Measurements from ENCODE around the gene PCGF3. TPM values are rescaled to one million over a fixed set of nuclear protein-coding genes. Genes with fewer than 3 reads are reported as not detected.
"Not testable (repeated sequence)": the region's sequence is repeated elsewhere in the genome, so short reads cannot be mapped to it uniquely, and the experiment has no call there.

PCGF3 gene
- total RNA-seq, 1 donor from 2014 or later: 20.9 TPM

DNA sequence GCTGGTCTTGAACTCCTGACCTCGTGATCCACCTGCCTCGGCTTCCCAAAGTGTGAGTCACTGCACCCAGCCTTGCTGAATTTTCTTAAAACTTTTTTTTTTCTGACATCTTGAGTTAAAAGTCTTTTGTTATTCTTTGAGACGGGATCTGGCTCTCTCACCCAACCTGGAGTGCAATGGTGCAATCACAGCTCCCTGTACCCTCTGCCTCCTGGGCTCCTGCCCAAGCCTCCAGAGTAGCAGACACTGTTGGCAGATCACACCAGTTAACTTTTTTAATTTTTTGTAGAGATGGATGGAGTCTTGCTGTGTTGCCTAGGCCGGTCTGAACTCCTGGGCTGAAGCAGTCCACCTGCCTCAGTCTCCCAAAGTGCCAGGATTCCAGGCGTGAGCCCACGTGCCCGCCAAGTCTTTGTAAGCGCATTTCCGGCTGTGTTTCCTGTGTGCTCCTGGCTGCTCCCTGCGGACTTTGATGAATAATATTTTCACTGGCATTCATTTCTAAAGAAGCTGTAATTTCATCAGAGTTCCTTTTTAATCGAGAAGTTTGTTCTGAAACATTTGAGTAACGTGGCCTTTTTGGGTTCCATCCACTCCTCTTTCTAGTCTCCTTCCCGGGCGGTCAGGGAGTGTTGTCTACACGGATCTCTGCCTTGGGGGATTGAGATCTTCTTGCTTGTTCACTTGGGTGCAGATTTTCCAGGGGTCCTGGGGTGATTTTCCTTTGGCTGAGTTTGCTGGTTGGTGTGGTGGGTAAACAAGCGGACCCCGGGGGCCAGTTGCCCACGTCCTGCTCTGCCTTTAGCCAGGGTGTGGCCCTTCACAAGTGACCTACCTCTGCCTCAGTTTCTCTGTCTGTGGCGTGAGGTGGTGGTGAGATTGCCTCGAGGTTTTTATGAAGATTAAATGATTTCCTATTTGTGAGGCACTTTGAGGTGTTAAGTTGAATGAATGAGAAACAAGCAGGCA lies 44.4 kb downstream of the PCGF3 start:
- intact Hi-C loops (cut with micrococcal nuclease): no loop called here
- ATAC-seq (peak; percentile 71), DNase-seq (no peak)

DNA sequence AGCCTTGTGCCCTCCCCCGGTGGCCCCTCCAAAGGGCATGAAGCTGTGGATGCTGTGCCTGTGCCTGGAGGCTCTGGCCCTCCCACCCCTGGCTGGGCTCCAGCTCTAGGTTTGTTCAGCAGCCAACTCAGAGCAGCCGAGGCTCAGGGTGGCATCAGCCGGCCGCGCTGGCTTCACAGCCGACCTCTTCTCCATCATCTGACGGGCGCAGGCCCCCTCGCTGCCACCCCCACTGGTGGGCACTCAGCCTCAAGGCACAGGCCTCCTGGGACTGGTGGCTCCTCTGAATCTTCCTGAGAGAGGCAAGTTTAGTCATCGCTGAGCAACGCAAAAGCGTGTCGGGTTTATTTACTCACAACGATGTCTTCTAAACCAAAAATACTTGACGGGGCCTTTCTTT lies 46.0 kb downstream of the PCGF3 start:
- intact Hi-C loops (cut with micrococcal nuclease): no loop called here
- peak; percentile 56 for ATAC-seq
- DNase-seq: peak; percentile 64

DNA sequence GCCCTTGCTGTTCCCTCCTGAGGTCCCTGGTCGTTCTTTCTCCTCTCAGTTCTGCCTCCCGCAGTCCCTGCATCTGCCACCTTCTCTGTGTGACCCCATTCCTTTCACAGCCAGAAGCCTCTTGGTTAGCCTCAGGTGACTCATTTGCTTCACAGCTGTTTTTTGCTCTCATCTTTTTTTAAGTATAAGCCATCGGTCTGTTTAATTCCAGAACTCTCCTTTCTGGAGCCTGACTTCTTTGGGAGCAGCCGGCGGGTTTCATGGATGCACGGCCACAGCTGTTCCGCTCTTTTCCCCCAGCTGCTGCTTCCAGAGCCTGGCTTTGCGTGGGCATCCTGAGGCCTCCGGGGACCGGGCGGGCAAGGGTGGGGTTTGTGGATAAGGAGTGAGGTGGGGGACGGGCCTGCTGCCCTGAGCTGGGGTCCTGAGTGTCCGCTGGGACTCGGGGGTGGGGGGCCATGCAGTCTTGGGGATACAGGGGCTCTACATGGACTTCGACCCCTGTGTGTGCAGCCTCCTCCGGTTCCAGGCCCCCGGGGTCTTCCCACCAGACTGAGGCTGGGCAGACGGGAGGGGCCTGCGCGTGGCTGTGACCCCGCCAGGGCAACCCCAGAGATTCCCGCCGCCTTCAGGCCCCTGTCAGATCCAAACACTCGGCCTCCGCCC lies 46.7 kb downstream of the PCGF3 start:
- DNase-seq (no peak), ATAC-seq (no peak)
- intact Hi-C loops (cut with micrococcal nuclease): no loop called here

DNA sequence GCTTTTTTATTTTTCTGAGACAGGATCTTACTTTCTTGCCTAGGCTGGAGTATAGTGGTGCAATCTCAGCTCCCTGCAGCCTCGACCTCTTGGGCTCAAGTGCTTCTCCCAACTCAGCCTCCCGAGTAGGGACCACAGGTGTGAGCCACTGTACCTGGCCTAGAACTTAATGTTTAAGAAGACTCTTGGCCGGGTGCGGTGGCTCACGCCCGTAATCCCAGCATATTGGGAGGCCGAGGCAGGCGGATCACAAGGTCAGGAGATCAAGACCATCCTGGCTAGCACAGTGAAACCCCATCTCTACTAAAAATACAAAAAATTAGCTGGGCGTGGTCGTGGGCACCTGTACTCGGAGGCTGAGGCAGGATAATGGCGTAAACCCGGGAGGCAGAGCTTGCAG lies 47.6 kb downstream of the PCGF3 start:
- ATAC-seq; intact Hi-C loops (cut with micrococcal nuclease): not testable (repeated sequence)
- DNase-seq: peak; percentile 25

DNA sequence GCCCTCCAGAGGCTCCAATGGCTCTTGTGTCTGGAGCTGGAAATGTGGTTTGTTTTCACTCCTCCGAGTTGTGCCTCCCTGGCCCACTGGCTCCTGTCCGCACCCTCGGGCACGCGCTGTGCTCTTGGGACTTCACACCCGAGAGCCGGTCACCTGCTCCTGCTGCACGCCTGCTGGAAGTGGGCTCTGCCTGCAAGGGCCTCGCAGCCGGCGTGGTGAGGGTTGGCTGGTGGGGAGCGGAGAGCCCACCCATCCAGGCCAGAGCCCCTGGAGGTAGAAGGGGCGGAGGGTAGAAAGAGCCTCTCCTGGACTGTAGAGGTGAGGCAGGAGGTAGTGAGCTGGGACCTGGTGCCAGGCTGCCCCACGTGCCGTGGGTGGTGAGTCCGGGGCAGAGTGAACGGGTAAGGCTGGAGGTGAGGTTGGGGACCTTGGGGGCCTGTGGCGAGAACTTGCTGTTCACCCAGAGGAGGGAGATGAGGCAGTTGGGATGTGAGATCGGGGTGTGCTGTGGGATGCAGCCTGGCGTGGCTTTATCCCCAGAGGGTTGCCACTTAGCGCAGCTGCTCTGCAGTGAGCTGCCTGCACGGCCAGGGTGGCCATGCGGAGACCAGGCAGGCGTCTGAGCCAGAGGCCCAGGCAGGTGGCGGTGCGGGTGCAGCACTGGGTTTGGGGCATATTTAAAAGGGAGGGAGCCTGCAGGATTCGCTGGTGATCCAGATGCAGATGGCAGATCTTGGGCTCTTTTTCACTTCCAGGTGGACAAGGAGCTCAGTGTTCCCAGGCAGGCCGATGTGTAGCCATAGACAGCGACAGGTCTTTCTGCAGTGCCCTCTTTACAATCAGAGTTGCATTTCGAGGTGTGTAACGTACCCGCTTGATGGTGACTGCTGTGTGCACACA lies 48.8 kb downstream of the PCGF3 start:
- ATAC-seq (peak; percentile 15), DNase-seq (peak; percentile 28)
- intact Hi-C loops (cut with micrococcal nuclease): no loop called here

DNA sequence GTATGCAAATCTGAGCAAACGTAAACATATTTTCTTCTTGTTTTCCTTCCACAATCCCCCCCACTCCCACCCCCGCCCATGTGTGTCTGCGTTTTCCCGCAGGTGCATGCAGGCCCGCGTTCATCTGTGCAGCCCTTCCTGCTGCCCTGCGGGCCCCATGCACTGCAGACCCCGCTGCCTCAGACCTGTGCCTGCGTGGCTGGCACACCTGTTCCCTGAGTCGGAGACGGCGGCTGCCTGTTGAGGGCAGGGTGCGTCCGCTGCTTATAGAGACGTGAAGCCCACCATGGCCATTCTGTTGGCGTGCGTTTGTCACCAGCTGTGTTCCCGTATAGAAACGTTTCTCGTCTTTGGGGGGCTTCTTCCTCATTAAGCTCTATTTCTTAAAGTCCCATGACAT lies 51.5 kb downstream of the PCGF3 start:
- ATAC-seq (no peak), DNase-seq (peak; percentile 27)
- intact Hi-C loops (cut with micrococcal nuclease): no loop called here

DNA sequence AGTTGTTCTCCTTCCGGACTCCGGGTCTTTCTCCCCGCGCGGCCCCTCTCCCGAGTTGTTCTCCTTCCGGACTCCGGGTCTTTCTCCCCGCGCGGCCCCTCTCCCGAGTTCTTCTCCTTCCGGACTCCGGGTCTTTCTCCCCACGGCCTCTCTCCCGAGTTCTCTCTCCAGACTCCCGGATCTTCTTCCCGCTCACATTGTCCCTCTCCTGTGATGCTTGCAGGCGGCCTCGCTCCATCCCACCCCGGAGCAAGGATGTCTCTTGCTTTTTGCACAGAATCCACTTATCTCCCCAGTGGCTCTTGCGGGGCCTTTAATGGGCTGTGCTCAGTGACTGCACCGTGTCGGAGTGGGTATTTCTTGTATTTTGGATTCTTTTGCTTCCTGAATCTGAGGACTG lies 54.2 kb downstream of the PCGF3 start:
- ATAC-seq; intact Hi-C loops (cut with micrococcal nuclease): not testable (repeated sequence)
- peak; percentile 5 for DNase-seq

DNA sequence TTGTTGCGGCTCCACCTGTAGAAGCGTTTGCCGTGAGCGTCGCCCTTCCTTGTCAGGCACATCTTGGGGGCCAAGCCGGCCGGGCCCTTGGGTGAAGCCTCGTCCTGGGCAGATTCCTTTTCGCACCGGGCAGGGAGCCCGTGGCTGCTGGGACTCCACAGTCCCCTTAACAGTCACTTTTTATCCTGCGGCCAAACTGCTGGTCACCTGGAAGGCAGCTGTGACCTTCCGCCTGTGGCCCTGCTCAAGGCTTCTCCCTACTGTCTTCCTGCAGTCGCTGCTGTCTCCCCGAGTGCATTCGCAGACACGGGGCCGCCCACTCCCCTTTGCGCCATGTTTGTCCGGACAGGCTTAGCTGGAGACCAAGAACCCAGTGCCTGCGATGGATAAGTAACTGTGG lies 55.0 kb downstream of the PCGF3 start:
- no peak for ATAC-seq
- DNase-seq: peak; percentile 17
- intact Hi-C loops (cut with micrococcal nuclease): no loop called here

DNA sequence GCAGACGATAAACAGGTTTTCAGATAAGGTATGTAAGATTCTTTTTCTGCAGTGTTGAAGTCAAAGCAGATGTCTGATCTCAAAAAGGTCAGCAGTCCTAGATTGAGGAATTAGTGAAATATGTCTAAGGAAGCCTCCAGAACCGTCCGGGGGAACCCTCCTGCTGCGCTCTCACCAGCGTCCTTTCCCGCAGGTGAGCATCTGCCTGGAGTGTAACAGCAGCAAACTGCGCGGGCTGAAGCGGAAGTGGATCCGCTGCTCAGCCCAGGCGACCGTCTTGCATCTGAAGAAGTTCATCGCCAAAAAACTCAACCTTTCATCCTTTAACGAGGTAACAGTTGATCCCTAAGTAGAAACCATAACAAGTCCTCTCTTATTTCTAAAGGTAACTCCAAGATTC lies 55.5 kb downstream of the PCGF3 start:
- DNase-seq (peak; percentile 27), ATAC-seq (no peak)
- intact Hi-C loops (cut with micrococcal nuclease): no loop called here

DNA sequence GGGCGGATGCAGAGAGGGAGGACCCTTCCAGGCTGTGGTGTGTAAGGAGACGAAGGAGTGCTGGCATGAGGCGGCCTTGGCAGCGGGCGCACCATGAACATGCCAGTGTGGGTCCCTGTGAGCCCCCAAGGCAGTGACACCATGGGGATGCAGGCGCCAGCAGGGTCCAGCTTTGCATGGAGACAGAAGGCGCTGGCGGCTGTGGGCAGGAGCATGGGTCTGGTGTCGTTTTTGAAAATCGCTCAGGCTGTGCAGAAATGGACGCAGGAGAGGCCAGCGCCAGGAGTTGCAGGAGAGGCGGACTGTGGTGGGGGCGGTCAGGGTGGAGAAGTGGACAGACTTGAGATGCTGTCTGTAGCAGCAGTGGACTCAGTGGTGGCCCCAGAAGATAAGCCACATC lies 56.1 kb downstream of the PCGF3 start:
- peak; percentile 28 for DNase-seq
- no peak for ATAC-seq

DNA sequence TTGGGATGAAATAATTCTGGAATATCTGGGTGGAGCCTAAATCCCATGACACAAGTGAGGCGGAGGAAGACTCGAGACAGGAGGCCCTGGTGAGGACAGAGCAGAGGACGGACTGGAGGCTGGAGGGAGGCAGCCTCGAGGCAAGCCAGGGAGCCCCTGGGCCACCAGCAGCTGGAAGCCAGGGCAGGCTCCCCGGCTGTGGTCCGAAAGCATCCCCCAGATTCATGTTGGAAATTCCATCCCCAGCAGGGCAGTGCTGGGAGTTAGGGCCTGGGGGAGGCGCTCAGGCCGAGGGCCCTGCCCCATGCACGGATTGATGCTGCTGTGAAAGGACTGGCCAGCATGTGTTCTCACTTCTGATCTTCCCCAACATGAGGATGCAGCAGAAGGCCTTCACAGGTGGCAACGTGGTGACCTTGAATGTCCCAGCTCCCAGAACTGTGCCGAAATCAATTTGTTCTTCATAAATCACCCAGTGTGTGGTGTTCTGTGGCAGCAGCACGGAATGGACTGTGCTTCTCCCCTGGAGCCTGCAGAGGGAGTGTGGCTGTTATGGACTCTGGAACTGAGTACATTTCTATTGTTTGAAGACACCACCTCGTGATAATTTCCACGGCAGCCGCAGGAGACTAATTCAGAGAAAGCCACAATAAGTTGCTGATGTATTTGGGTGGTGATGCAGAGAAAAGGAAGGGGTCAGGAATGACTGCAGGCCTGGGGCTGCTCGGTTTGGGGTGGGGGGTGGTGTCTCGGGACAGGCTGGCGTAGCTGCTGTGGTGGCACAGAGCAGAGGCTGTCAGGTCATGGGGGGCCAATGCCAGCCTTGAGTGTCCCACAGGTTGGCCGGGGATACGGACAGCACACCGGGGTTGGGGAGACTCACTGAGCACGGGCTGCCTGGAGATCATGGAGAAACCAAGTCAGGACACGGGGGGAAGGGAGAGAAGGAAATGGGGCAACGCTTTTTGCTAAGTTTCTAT lies 56.9 kb downstream of the PCGF3 start:
- ATAC-seq: no peak
- intact Hi-C loops (cut with micrococcal nuclease): no loop called here
- peak; percentile 20 for DNase-seq

More for the DNA sequence above, 56.1 kb downstream of the PCGF3 start:
- intact Hi-C loops (cut with micrococcal nuclease): no loop called here

DNA sequence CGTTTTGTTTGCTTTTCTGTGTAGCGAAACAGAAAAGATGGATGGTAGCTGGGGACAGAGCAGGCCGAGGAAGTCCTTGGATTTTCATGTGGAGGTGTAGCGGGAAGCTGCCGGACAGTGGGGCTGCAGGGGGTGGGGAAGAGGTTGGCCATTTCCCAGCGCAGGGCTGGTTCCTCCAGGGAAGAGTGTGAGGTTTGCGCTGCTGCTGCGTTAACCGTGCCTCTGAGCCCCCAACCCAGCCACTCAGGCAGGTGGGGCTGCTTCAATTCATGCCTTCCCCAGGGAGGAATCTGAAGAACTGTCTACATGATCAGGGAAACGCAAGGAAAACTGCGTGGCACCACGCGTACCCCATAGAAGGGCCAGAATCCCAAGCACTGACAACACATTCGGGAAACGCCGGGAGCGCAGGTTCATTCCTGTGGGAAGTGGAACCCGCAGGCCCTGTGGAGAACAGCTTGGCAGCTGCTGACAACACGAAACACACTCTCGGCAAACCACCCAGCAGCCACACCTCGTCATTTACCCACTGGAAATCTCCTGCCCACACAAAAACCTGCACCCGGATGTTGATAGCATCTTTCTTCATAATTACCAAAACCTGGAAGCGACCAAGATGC lies 57.7 kb downstream of the PCGF3 start:
- DNase-seq (peak; percentile 25), ATAC-seq (no peak)
- intact Hi-C loops (cut with micrococcal nuclease): no loop called here

DNA sequence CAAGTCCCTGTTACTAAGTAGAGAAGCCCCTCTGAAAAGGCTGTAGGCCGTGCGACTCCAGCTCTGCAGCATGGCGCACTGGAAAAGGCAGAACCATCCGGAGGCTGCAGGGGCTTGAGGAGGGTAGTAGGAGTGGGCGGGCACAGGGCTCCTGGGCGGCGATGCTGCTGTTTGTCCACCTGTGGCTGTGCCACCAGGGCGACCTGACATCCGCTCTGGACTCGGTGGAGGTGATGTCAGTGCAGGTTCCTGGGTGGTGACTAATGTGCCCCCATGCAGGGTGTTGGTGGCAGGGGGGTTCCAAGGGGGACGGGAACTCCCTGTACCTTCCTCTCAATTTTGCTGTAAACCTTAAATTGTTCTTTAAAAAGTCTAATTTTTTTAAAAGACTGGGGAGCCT lies 58.3 kb downstream of the PCGF3 start:
- intact Hi-C loops (cut with micrococcal nuclease): no loop called here
- ATAC-seq: no peak
- peak; percentile 31 for DNase-seq

DNA sequence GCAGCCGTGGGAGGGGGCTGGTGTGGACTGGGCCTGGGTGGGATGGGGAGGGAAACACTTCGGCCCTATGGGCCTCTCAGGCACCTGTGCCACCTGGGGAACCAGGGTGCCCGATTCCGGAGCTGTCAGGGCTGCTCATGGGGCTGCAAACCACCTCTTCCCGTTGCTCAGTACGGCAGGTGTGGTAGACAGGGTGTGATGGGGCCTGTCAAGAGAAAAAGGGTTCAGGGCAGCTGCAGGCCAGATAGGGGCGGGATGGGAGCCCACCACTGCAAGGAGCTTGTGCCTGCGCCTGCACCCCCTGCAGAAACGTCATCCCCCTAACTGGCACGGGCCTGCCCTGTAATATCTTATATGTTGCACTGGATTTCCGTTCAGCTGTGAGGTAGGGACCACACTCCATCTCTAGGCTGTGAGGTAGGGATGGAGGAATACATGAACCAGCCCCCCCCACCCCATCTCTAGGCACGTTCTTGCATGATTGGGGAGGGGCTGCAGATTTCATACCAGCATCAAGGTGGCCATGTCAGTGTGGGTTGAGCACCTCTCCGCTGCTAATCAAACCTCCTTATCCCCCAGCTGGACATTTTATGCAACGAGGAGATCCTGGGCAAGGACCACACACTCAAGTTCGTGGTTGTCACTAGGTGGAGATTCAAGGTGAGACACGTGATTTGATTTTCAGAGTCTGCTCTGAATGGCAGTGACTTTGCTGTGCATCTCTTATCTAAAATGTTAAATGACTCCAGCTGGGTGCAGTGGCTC lies 59.0 kb downstream of the PCGF3 start:
- intact Hi-C loops (cut with micrococcal nuclease): no loop called here
- ATAC-seq (peak; percentile 21), DNase-seq (peak; percentile 23)

DNA sequence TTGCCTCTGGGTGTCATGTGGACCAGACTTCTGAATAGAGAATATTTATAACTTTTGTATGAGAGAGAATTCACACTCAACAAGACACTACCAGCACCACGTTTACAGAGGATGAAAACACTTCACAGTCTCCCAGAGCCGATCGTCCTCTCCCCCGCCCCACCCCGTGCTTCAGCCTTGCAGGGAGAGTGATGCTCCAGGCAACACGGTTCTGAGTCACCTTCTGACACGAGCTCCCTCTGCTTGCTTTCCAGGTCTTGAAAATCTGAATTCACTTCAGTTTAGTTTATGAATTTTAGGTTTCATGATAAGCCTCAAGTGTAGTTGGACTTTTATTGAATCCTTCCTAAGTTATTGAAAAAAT lies 60.5 kb downstream of the PCGF3 start:
- ATAC-seq (no peak), DNase-seq (peak; percentile 14)
- intact Hi-C loops (cut with micrococcal nuclease): no loop called here

DNA sequence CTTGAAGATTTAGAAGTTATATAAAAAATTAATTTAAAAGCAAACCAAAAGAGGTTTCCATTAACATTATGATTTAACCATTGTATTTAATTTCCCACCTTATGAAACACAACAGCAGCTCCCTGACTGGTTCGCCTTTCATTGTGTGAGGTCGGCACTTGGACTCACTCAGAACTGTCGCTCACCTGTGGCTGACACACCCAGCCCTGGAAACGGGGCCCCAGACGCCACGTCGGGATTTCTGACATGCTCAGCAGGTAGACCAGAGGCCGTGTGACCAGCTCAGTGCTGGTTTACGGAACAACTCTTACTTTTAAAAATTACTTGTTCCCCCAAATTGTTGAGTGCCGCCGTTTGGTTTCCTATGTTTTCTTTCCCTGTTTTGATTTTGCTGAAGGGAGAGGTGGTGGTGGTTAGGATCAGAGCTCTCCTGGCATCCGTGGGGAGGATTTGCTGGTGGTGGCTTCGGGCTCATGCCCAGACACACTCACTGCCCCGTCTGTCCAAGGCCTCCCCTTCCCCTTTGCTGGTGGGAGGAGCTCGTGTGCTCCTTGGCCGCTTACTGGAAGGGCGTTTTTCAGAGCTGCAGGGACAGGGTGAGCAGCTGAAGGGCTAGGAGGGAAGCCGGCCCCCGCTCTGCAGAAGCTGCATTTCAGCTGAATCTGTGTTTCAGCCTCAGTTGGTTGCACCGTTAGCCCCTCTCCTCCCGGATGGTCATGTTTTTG lies 61.1 kb downstream of the PCGF3 start:
- intact Hi-C loops (cut with micrococcal nuclease): no loop called here
- ATAC-seq (no peak), DNase-seq (peak; percentile 26)

DNA sequence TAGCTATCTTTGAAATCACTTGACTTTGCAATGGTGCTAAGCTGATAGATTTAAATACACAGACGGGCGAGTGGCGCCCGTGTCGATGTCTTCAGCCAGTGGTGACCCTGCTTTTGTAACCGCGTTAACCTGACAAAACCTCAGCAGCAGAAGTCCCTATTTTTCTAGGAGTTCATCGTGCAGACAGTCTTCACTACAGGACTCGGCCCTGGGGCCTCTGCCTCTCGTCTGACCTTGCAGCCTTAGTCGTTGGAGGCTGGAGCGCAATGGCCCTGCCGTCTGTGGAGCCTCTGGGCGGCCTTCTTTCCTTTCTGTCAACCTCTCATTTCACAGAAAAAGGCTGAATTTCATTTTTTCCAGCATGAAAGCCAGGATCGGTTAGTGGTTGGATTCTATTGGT lies 62.4 kb downstream of the PCGF3 start:
- intact Hi-C loops (cut with micrococcal nuclease): no loop called here
- peak; percentile 7 for DNase-seq
- ATAC-seq: no peak
